GM19043 (cell line): ENCODE data around the gene SEMA5B.

Source experiments
- ATAC-seq: cut with Tn5 transposase; IDR thresholded peaks from one replicate; pipeline ENCODE4 v1.9.1; 2021; ENCODE audit warnings: low read depth; ENCODE audit not compliant: unreplicated experiment

SEMA5B gene, protein sequence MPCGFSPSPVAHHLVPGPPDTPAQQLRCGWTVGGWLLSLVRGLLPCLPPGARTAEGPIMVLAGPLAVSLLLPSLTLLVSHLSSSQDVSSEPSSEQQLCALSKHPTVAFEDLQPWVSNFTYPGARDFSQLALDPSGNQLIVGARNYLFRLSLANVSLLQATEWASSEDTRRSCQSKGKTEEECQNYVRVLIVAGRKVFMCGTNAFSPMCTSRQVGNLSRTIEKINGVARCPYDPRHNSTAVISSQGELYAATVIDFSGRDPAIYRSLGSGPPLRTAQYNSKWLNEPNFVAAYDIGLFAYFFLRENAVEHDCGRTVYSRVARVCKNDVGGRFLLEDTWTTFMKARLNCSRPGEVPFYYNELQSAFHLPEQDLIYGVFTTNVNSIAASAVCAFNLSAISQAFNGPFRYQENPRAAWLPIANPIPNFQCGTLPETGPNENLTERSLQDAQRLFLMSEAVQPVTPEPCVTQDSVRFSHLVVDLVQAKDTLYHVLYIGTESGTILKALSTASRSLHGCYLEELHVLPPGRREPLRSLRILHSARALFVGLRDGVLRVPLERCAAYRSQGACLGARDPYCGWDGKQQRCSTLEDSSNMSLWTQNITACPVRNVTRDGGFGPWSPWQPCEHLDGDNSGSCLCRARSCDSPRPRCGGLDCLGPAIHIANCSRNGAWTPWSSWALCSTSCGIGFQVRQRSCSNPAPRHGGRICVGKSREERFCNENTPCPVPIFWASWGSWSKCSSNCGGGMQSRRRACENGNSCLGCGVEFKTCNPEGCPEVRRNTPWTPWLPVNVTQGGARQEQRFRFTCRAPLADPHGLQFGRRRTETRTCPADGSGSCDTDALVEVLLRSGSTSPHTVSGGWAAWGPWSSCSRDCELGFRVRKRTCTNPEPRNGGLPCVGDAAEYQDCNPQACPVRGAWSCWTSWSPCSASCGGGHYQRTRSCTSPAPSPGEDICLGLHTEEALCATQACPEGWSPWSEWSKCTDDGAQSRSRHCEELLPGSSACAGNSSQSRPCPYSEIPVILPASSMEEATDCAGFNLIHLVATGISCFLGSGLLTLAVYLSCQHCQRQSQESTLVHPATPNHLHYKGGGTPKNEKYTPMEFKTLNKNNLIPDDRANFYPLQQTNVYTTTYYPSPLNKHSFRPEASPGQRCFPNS

DNA sequence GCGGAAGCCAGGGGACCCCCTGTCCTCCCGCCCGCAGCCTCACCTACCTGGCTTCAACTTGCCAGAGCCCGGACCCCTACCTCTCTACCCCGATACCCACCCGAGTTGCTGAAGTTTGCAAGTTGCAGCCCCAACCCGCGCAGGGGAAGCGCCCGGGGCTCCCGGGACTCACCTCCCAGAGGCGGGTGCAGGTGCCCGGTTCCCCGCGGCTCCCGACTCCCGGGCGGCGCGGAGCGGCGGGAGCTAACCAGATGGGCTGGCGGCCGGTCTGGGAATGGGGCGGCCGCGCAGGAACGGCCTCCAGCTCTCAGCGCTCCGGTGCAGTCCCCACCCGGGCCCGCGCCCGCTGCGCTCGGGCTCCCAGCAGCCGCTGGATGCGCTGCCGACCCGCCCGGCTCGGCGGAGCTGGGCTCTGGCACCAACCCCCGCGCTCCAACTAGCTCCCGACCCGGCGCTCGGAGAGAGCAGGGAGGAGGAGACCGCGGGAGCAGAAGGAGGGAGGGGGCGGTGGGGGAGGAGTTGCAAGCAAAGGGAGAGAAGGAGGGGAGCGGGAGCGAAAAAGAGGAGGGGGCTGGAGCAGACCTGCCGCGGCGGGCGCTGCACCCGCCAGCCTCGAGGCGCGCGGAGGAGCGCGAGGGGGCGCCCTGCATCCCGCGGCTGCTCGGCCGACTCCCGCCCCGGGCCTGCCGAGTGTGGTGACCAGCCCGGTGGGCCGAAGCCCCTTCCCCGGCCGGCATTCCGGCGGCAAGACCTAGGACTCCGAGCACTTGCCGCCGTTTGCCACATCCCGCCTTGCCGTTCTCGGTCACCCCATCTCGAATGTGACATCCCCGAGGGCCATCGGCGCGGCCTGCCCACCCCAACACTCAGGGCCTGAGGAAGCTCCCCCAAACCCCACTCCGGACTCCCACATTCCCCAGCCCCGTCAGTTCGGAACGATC lies at the start of gene SEMA5B:
Gene SEMA5B, minus strand, starts transcription at position 472 of the 941 bp plus-strand sequence. CDS start 66,500 bp downstream, outside the sequence.
- no peak for ATAC-seq

DNA sequence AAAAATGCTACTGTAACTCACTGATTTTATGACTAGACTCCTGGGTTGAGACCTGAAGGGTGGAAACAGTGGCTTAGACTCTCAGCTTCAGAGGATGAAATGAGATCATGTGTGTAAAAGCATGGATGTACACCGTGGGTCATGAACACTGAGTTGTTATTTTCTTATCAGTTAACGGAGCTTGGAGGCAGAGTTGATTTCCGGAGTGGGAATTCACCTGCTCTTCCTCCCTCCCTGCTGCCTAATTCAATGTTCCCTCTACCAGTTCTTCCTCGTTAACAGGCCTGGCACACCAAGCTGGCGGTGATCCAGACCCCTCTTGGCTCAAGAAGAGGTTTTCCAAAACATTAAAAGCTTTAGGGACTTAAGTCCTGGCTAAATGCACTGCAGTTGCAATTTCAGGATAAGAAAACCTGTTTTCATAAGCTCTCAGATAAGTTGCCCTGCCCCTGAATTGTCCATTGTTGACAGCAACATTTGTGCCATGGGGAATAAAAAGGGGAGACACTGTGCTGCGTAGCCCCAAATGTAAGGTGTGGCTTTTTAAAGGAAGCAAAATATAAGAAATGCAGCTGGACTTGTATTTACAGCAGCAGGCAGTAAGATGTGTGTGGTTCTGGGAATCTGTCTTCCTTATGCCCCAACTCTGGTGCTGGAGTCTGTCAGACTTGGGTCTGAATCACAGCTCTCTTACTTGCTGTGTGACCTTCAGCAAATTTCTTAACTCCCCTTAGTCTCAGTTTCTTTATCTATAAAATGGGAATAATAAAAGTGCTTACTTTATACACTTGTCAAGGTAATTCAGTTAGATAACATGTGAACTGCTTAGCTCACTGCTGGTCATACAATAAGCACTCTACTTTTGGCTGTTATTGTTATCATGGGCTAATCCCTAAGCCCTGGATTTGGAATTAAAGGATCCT lies 49.2 kb upstream of the SEMA5B start:
- no peak for ATAC-seq

DNA sequence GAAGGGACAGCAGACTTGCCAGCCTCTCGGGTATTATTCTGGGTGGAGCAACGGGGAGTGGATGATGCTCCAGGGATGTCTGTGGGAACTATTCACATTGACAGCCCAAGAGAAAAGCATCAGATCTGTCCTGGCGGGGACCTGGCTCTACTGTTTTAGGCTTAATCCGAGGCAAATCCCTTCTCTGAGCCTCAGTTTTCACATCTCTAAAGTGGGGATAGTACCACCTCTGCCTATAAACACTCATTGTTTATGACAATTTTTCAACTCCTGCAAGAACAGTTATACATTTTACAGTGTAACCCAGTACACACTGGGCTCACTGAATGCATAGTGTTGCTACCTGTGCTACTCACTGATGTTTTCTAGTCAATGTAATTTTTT lies 48.5 kb upstream of the SEMA5B start:
- ATAC-seq, result no peak

DNA sequence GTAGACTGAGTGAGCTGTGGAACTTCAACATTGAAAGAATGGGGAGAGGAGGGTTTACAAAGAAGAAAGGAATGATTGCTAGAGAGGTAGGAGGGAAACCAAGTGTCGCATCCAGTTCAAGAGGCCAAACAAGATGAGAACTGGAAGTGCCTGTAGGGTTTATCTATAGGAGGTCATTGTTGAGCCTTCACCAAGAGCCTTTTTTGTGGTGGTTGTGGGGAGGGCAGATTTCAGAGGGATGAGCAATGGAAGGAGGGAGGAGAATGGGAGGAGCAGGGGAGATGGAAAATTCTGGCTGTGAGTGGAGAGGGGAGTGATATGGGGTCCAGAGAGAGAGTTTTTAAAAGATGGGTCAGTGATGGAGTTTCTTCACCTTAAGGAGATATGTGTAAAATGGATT lies 47.8 kb upstream of the SEMA5B start:
- no peak for ATAC-seq

DNA sequence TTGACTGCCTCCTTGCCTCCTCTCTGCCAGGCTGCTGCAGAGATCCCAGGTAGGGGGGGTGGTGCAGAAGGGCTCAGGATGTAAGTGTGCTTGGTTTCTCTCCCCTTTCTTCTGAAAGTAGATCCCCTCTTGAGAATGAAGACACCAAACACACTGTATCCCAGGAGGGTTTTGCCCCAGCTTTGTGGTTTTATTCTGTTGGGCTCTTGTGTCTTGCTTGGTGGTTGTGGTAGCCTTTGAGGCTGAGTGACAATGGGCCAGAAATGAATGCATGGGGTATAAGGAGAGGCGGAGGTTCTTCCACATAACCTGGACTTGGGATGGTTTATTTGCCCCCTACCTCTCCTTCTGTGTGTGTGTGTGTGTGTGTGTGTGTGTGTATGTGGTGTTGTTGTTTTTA lies 45.0 kb upstream of the SEMA5B start:
- ATAC-seq, result no peak

DNA sequence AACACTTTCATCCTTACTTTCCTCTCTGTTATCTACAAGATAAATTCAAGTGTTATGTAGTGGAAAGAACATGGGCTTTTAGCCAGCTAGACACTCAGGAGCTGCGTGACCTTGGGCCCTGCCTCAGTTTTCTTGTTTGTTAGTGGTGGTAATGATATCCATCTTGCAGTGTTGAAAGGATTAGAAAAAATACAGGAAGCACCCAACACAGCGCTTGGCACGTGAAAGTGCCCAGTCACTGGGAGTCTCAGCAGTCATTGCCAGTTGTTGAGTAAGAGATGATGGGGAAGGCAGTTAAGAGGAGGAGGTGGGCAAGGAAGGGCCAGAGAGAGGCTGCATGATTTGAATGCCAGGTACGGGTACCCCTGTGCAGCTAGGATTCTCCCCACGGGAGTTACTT lies 44.6 kb upstream of the SEMA5B start:
- ATAC-seq, result no peak

DNA sequence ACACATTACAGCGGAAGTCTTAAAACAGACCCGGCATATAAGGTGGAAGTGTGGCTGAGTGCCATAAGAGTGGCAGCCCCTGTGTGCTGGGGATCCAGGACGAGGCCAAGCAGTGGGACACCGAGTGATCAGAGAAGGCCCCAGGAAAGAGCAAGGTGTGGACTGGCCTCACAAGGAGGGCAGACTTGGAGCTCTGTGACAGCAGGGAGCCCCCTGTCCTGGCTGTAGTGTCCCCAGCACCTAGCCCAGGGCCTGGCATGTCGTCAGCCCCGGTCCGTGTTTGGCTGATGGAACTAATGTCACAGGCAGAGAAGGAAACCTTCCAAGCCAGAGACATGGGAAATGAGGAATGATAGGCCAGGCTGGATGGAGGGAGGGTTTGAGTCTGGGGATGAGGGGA lies 44.0 kb upstream of the SEMA5B start:
- ATAC-seq, result no peak

DNA sequence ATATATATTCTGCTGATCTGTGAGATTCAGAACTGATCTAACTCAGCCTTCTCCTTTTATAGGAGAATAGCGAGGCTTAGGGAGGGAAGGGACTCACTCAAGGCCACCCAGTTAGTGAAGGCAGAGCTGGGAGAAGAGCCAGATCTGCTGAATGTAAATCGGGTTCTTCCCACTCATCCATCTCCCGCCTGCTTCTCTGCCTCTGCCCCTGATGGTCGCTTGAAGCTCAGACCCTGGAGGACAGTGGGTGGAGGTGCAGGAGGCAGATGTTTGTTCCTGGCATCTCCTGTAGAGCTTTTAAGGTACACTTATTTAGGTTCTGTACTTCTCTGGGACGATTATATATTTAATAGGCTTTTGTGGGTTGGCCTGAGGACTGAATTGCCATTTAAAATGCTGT lies 43.6 kb upstream of the SEMA5B start:
- no peak for ATAC-seq

DNA sequence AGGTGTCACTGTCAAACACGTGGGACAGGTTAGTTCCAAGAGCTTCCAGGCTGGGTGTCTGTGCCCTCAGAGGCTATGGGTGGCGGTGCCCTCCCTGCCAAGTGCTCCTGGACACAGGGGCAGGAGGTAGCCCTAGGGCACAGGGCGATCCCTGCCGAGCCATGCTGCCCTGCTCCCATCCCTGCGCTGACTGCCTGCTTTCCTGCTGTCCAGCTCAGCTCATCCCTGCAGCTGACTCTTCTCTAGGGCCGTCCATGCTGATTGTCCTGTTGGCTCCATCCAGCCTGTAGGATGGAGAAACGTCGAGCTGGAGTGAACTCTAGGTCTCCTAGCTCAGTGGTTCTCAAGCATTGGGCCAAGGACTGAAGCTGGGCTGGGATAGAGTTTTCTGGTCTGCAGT lies 42.9 kb upstream of the SEMA5B start:
- ATAC-seq, result no peak

DNA sequence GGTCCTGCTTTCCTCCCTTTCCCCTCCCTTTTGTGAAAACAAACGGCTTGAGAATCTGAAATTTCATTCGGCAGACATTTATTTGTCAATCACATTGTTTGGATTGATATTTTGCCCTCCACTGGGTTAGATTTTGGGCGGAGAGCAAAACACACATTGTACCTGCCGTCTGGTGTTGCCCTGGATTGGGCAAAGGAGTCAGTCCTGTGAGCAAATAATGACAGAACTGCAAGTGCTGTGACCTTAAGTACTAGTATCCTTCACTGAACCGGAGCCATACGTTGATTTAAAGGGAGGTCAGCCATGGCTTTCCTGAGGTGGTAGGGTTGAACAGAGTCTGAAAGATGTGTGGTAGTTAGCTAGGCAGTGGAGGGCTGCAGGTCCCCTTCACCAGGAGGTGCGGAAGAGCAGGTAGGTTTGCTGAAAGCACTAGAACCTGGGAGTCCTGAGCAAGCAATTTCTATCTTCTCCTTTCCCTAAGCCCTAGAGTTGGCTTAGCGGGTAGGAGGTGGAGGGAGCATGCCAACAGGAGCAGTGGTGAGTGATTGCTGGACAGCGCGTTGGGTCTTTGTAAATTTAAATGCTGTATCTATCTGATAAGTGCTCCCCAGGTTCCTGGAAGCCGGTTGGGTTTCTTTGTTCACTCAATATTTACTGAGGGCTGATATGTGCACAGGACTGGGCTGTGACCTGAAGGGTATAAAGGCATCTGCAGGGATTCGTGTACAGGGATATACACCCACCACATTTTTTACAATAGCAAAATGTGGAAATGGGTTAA lies 41.2 kb upstream of the SEMA5B start:
- no peak for ATAC-seq

DNA sequence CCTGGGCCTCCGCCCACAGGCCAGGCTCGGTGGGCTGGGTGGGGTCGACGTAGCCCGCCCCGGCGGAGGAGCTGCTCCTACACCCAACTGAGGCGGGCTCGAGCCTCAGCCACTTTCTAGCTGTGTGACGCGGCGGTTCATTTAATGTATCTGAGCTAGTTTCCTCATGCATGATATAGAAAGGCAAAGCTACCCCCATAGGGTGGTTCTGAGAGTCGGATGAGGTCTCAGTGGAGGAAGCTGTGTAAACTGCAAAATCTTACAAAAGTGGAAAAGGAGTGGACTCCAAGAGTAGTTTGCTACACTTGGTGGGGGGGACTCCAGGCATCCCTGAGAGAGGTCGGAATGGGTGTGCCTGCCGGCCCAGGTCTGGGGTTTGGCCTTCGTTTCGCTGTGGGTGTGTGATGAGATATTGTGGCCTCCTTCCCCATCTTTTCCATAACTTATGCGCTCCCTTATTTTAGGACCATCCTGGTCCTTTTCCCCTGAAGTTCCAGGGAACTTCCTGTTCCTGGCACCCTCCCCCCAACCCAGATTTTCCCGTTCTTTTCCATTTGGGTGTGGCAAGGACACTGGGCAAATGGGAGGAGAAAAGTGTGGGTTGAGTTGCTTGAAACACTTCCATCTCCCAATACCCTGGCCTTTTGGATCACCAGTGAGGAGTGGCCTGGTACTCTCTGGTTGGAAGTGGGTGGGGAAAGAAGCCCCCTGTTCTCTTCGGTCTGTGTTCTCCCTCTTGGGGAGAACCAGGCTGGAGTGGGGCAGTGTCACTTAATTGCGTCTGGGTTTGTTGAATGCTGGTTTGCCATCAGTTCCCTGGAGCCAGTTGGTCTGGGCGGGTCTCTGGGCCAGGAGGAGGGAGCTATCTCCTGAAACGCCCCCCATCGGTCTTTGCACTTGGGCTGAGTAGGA lies 40.4 kb upstream of the SEMA5B start:
- ATAC-seq, result peak; percentile 18

DNA sequence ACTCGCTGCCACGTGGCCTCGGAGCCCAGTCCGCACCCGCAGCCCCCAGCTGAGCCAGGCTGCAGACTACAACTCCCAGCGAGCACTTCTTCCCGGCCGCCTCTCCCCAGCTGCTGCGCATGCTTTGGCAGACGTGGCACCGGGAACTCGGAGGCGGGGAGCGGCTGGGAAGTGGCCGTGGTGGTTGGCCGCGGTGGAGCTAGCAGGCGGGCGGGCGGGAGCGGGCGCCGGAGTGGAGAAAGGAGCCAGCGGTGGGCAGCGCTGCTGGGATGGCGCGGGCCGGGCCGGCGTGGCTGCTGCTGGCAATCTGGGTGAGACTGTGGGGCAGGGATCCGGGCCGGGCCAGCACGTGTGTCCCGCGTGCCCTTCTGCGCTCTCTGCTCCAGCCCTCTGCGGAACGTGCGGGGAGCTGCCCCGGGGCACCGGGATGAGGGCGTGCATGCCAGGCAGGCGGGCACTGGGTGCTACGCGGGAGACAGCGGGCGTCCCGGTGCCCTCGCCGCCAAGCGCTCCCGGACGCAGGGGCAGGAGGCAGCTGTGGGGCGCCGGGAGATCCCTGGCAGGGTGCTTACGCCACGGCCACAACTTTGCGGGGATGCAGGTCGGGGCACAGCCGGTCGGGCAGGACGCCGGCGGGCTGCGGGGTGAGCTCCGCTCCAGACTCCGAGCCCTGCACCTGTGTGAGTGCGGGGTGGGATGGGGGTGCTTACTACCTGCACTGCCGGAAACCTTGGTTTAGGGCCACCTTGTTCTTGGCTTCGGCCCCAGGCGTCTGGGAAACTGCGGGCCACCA lies 39.5 kb upstream of the SEMA5B start, which contains the start of gene PDIA5:
Gene PDIA5, plus strand, starts transcription at position 130 of the 793 bp plus-strand sequence. Its CDS starts 140 bp downstream, at position 270.
- peak; percentile 77 for ATAC-seq

DNA sequence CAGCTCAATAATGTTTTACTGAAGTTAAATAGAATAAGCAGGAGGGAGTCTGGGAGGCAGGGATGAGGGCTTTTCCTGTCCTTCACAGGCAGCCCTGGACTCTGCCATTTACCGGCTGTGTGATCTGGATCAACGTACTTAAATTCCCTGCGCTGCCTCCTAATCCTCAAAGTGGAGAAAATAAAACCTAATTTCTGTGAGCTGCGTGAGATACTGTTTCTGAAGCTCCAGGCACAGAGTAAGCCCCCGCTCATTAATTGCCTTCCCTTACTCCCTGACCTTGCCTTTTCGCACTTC lies 39.0 kb upstream of the SEMA5B start:
- ATAC-seq, result no peak

DNA sequence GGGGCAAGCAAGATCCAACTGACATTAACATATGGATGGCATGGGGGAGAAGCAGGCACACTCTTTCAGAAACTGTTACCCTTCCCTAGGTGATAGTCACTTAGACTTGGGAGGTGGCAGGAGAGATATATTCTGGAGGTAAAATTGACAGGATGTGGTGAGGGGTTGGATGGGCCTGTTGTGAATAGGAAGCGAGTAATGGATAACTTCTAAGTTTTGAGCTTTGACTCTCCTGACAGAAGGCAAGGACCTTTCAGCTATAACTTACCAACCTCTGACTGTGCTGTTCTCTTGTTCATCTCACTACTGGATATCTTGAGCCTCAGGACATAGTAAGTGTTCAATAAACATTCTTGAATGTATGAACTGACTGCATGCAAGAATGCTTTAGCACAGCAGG lies 37.4 kb upstream of the SEMA5B start:
- no peak for ATAC-seq

DNA sequence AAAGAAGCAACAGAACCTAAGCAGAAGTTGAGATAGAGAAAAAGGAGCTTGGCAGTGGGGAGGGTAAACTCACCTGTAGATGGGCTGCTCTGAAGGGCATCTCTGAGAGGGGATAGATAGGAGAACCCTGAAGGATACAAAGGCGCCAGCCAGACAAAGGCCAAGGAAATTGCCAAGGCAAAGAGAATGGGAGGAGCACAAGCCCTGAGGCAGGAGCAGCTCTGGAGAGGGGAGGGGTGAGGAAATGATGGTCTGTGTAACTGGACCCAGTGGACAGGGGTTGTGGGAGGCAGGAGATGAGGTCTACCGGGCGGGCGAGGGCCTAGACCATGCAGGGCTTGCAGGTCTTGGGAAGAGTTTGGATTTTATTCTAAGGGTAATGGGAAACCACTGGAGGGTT lies 36.9 kb upstream of the SEMA5B start:
- no peak for ATAC-seq

DNA sequence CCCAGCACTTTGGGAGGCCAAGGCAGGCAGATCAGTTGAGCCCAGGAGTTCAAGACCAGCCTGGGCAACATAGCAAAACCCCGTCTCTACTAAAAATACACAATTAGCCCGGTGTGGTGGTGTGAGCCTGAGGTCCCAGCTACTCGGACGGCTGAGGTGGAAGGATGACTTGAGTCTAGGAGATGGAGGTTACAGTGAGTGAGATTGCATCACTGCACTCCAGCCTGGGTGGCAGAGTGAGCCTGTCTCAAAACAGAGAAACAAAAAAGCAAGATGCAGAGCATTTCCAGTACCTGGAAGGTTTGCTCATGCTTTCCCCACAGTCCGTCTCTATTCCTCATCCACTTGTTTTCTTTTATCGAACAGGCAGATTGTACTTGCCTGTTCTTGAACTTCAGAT lies 35.5 kb upstream of the SEMA5B start:
- ATAC-seq, result no peak

DNA sequence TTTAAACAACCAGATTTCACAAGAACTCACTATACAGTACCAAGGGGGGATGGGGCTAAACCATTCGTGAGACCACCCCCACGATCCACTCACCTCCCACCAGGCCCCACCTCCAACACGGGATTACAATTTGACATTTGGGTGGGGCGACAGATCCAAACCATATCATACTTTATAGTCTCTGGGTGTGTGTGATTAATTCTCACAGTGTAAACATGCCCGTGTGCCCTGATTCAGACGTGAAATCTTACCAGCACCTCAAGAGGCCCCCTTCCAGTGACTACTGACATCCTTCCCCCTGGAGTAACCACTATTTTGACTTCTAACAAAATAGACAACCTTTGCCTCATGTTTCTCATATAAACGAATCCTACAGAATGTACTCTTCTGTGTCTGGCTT lies 34.3 kb upstream of the SEMA5B start:
- no peak for ATAC-seq
